ENCODE data around the gene CACNB2.

CACNB2 gene

GRCh38 chr10:18196806-18197550, 56.8 kb downstream of the CACNB2 start:
- H3K4me3 ChIP-seq (ENCODE audit: low read depth, low read length) = no peak overlapping the region
- TF ChIP-seq CTCF (IDR thresholded peaks at IDR 0.05; ENCODE audit: borderline replicate concordance, insufficient read depth, low read depth, low read length) = no peak

GRCh38 chr10:18197706-18198105, 57.5 kb downstream of the CACNB2 start:
- no peak overlapping the region for H3K4me3 ChIP-seq (ENCODE audit: low read depth, low read length)
- no peak for TF ChIP-seq CTCF (IDR thresholded peaks at IDR 0.05; ENCODE audit: borderline replicate concordance, insufficient read depth, low read depth, low read length)

- no peak for TF ChIP-seq CTCF (IDR thresholded peaks at IDR 0.05; ENCODE audit: borderline replicate concordance, insufficient read depth, low read depth, low read length)
- H3K4me3 ChIP-seq (ENCODE audit: low read depth, low read length) = no peak overlapping the region
Observed at GRCh38 chr10:18201877-18202276, 61.7 kb downstream of the CACNB2 start.

- no peak overlapping the region for H3K4me3 ChIP-seq (ENCODE audit: low read depth, low read length)
- no peak for TF ChIP-seq CTCF (IDR thresholded peaks at IDR 0.05; ENCODE audit: borderline replicate concordance, insufficient read depth, low read depth, low read length)
Observed at GRCh38 chr10:18202680-18203460, 62.6 kb downstream of the CACNB2 start.

- no peak overlapping the region for H3K4me3 ChIP-seq (ENCODE audit: low read depth, low read length)
- no peak for TF ChIP-seq CTCF (IDR thresholded peaks at IDR 0.05; ENCODE audit: borderline replicate concordance, insufficient read depth, low read depth, low read length)
Observed at GRCh38 chr10:18203471-18203870, 63.2 kb downstream of the CACNB2 start.

GRCh38 chr10:18204039-18204835, 64.0 kb downstream of the CACNB2 start:
- H3K4me3 ChIP-seq (ENCODE audit: low read depth, low read length) = no peak overlapping the region
- no peak for TF ChIP-seq CTCF (IDR thresholded peaks at IDR 0.05; ENCODE audit: borderline replicate concordance, insufficient read depth, low read depth, low read length)
